SJCRH30 (cell line): ENCODE results near the gene PCLO. TPM values are rescaled to one million over a fixed set of nuclear protein-coding genes. Genes with fewer than 3 reads are reported as not detected.
A peak's percentile ranks its signal among the peaks of the same experiment; 100 is the strongest.
"Not testable (repeated sequence)": the region's sequence is repeated elsewhere in the genome, so short reads cannot be mapped to it uniquely, and the experiment has no call there.

ENCODE experiments used
- DNase-seq, 2 experiments: peaks; one replicate each; pipeline ENCODE4 v3.0.0-alpha.2; 2015 to 2020
- H3K27ac ChIP-seq: fragments of 250-450 bp; sonication (Bioruptor Pico); 2 replicates; pipeline ENCODE4 v1.5.1; 2020; ENCODE audit warnings: mild to moderate bottlenecking, moderate library complexity
- H3K27me3 ChIP-seq: fragments of 250-450 bp; sonication (Bioruptor Pico); 2 replicates; pipeline ENCODE4 v1.5.1; 2020; ENCODE audit warnings: mild to moderate bottlenecking, moderate library complexity
- H3K36me3 ChIP-seq: fragments of 250-450 bp; sonication (Bioruptor Pico); 2 replicates; pipeline ENCODE4 v1.5.1; 2020; ENCODE audit warnings: mild to moderate bottlenecking, moderate library complexity
- H3K4me1 ChIP-seq: fragments of 250-450 bp; sonication (Bioruptor Pico); 2 replicates; pipeline ENCODE4 v1.5.1; 2020; ENCODE audit warnings: mild to moderate bottlenecking, moderate library complexity
- H3K4me3 ChIP-seq: fragments of 250-450 bp; sonication (Bioruptor Pico); 2 replicates; pipeline ENCODE4 v1.5.1; 2020; ENCODE audit warnings: mild to moderate bottlenecking, moderate library complexity
- H3K9me3 ChIP-seq: fragments of 250-450 bp; sonication (Bioruptor Pico); replicated peaks from 2 replicates; pipeline ENCODE4 v1.5.1; 2020; ENCODE audit warnings: mild to moderate bottlenecking, moderate library complexity
- total RNA-seq: library from RNA; depleted of rRNA; stranded (reverse); fragments of >200 nt; shearing (Covaris generic); gene quantifications from 2 replicates; pipeline ENCODE4 v1.2.3, GENCODE V29; 2014

PCLO gene
- total RNA-seq, 1 experiment from 2014 or later: 4.2 TPM

DNA sequence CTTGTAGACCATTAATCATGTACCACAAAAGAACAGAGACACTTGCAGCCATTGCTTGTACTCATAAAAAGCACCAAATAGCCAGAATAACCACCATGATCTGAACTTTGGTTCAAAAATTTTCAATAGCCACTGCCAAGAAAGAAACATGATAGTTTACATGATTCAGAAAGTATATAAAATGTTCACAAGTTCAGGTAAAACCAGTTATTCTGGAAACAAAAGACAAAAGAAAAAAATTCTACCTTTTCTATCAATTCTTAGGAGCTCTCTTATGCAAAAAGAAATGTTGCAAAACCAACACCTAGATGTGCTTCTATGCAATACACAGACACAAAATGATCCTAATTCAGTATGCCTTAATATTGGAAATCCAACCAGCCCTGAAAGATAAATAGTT lies 108.7 kb downstream of the PCLO start:
- Histone ChIP-seq H3K27ac (no peak overlapping the region), H3K36me3 (no peaks in the 10 kb centered on the region), H3K4me3 (no peak overlapping the region), H3K27me3 (no peaks in the 10 kb centered on the region), H3K4me1 (peaks cover 3% of the 10 kb centered on the region; the same call in 1 of the 2 replicates), H3K9me3 (no peaks in the 10 kb centered on the region)
- DNase-seq: no peak

GRCh38 chr7:83040484-83040883 lies 122.2 kb downstream of the PCLO start:
- no peak for DNase-seq
- Histone ChIP-seq H3K4me1 (no peaks in the 10 kb centered on the region), H3K36me3 (no peaks in the 10 kb centered on the region), H3K27me3 (no peaks in the 10 kb centered on the region), H3K9me3 (no peaks in the 10 kb centered on the region), H3K27ac (no peak overlapping the region), H3K4me3 (no peak overlapping the region)

DNA sequence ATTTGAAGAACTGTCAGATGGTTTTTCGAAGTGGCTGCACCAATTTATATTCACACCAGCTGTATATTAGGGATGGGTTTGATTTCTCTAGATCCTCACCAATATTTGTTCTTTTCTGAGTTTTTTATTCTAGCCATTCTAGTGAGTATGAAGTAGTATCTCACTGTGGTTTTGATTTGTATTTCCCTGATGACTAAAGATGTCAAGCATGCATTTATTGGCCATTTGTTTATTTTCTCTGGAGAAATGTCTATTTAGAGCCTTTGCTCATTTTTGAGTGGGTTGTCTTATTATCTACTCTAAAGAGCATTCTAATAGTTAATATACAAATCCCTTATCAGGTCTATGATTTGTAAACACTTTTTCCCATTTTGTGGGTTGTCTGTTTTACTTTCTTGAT lies 123.9 kb downstream of the PCLO start:
- Histone ChIP-seq H3K4me1 (no peaks in the 10 kb centered on the region), H3K27ac (no peak overlapping the region), H3K9me3 (no peaks in the 10 kb centered on the region), H3K27me3 (no peaks in the 10 kb centered on the region), H3K36me3 (no peaks in the 10 kb centered on the region), H3K4me3 (no peak overlapping the region)
- DNase-seq: no peak

DNA sequence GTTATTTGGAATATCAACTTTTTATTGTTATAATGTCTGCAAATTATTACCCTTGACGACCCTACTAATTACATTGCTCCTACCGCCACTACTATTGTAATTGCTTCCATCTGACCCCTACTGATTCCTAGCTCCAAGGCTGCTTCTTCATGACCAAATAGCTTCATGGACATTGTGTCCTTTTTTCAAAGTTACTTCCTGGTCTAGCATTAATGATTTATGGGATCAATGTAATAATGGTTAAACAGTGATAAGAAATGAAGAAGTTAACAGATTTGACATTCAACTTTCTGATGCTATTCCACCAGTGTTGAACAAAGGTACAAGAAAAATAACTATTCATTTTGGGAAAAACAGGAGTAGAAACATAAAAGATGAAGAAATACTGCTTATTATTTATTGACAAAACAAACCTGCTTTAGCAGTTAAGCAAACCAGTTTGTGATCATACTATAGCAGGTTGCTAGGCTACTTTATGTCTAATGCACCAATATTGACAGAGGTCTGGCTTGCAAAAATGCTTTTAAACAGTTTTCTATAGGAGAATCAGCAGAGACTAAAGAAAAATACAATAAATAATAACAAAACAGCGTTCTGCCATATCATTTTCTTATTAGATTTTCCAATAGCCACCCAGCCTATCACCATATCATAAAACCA lies 125.8 kb downstream of the PCLO start:
- no peak for DNase-seq
- Histone ChIP-seq H3K4me1 (no peaks in the 10 kb centered on the region), H3K27ac (no peak overlapping the region), H3K36me3 (no peaks in the 10 kb centered on the region), H3K27me3 (no peaks in the 10 kb centered on the region), H3K9me3 (no peaks in the 10 kb centered on the region), H3K4me3 (no peak overlapping the region)

DNA sequence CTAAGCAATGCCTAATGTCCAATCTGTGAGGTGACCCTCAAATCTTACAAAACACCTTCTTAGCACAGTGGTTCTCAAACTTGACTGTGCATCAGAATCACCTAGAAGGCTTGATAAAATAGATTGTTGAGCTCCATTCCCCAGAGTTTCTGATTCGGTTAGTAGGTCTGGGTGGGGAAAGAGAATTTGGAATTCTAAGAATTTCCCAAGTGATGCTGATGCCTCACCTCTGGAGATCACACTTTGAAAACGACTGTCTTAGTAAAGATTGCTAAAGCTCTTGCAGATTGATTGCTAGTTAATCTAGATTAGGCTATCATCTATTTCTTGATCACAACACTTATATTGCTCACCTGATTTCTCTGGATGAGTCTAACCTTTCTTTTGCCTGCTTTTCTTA lies 126.6 kb downstream of the PCLO start:
- no peak overlapping the region for H3K4me3 ChIP-seq

DNA sequence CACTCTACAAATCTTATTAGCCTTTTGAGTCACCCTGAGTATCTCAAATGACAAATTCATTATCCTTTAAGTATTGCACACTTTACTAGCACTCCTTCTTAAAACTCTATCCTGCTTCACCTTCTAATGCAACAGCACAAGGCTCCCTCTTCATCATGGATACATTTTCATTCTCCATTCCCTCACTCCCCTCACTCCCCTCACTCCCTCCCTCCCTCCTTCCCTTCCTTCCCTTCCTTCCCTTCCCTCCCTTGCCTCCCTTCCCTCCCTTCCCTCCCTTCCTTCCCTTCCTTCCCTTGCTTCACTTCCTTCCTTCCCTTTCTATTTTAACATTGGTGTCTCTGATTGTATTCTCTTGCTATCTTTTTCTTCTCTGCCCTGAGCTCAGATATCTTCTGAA lies 130.5 kb downstream of the PCLO start:
- no peaks in the 10 kb centered on the region for H3K27me3 ChIP-seq
- no peaks in the 10 kb centered on the region for H3K36me3 ChIP-seq
- no peaks in the 10 kb centered on the region for H3K9me3 ChIP-seq
- H3K4me1 ChIP-seq: no peaks in the 10 kb centered on the region
- H3K4me3 ChIP-seq: no peak overlapping the region
- no peak for DNase-seq
- no peak overlapping the region for H3K27ac ChIP-seq

More for the DNA sequence above, 126.6 kb downstream of the PCLO start:
- no peak for DNase-seq
- H3K36me3 ChIP-seq: no peaks in the 10 kb centered on the region
- H3K27ac ChIP-seq: no peak overlapping the region
- H3K27me3 ChIP-seq: no peaks in the 10 kb centered on the region
- H3K4me1 ChIP-seq: no peaks in the 10 kb centered on the region
- no peaks in the 10 kb centered on the region for H3K9me3 ChIP-seq

DNA sequence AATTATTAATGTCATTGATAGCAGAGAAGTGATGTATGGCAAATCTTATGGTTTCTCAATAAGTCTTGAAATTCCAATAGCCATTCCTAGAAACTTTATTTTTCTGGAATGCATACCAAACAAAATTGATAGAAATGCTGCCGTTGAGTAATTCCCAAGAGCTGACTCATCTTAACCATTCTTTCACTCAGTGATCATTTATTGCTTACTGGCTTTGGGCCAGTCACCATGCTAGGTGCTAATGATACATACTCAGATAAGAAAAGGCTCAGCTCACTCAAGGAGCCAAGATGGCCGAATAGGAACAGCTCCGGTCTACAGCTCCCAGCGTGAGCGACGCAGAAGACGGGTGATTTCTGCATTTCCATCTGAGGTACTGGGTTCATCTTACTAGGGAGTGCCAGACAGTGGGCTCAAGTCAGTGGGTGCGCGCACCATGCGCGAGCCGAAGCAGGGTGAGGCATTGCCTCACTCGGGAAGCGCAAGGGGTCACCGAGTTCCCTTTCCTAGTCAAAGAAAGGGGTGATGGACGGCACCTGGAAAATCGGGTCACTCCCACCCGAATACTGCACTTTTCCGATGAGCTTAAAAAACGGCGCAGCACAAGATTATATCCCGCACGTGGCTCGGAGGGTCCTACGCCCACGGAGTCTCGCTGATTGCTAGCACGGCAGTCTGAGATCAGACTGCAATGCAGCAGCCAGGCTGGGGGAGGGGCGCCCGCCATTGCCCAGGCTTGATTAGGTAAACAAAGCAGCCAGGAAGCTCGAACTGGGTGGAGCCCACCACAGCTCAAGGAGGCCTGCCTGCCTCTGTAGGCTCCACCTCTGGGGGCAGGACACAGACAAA lies 138.6 kb downstream of the PCLO start:
- H3K4me1 ChIP-seq, H3K4me3 ChIP-seq, H3K36me3 ChIP-seq, DNase-seq, H3K27me3 ChIP-seq, H3K9me3 ChIP-seq, H3K27ac ChIP-seq: not testable (repeated sequence)

DNA sequence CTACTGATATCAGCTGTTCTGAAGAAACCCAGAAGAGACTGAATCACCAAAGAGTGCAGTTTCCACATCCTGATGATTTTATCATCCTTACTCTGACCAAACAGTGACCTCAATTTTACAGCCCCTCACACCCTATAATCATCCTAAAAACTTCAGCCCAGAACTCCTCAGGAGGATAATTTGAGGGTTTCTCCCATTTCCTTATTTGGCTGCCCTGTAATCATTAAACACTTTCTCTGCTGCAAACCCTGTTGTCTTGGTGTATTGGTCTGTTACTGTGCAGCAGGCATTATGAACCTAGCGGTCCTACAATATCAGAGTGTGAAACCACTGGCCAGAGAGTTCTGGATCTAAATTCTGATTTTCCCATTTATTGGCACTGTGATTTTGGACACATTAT lies 141.7 kb downstream of the PCLO start:
- Histone ChIP-seq H3K4me3 (no peak overlapping the region), H3K36me3 (no peaks in the 10 kb centered on the region)
- DNase-seq: no peak

DNA sequence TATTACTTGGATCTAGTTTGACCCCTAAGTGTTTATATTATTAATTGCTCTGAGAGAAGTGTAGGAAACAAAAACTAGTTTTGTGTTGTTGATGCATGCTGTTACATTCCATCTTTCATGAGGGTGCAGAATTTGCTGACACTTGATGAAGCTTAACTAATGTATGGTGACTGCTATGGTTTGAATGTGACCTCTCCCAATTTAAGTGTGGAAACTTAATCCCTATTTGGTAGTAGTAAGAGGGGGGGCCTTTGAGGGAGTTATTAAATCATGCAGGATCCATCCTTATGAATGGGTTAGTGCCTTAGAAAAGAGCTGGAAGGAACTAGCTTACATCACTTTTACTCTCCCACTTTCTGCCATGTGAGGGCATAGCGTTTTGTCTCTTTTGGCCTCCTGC lies 142.5 kb downstream of the PCLO start:
- Histone ChIP-seq H3K27me3 (no peaks in the 10 kb centered on the region), H3K4me1 (no peaks in the 10 kb centered on the region), H3K4me3 (no peak overlapping the region), H3K36me3 (no peaks in the 10 kb centered on the region), H3K9me3 (peaks cover 10% of the 10 kb centered on the region; the same call in 1 of the 2 replicates), H3K27ac (no peak overlapping the region)
- DNase-seq: no peak

More for the DNA sequence above, 141.7 kb downstream of the PCLO start:
- H3K4me1 ChIP-seq: no peaks in the 10 kb centered on the region
- peaks cover 10% of the 10 kb centered on the region; the same call in 1 of the 2 replicates for H3K9me3 ChIP-seq
- no peaks in the 10 kb centered on the region for H3K27me3 ChIP-seq
- no peak overlapping the region for H3K27ac ChIP-seq

DNA sequence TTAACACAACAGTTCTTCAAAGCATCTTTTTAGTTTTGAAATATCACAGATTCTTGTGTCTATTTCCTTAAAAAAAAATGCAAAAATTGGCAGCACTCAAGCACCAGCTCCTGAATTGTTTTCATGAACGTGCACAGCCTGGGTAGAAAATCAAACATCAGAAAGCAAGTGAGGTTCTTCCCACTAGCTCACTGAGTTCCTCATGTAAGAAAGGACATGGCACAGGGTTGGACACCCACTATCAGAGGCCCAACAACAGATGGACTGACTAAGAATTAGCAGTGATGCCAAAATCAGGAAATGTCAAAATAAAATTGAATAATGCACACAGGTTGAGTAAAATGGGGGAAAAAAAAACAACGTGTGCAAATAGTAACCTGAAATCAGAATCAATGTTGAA lies 146.8 kb downstream of the PCLO start:
- peaks cover 3% of the 10 kb centered on the region; the same call in 1 of the 2 replicates for H3K9me3 ChIP-seq
- DNase-seq: no peak
- H3K27me3 ChIP-seq: no peaks in the 10 kb centered on the region
- H3K36me3 ChIP-seq: no peaks in the 10 kb centered on the region
- H3K4me3 ChIP-seq: no peak overlapping the region
- H3K27ac ChIP-seq: no peak overlapping the region
- no peaks in the 10 kb centered on the region for H3K4me1 ChIP-seq

GRCh38 chr7:83014546-83014945 lies 148.1 kb downstream of the PCLO start:
- no peaks in the 10 kb centered on the region for H3K36me3 ChIP-seq
- no peaks in the 10 kb centered on the region for H3K9me3 ChIP-seq
- DNase-seq: no peak
- no peaks in the 10 kb centered on the region for H3K27me3 ChIP-seq
- no peak overlapping the region for H3K27ac ChIP-seq
- no peaks in the 10 kb centered on the region for H3K4me1 ChIP-seq
- H3K4me3 ChIP-seq: no peak overlapping the region

GRCh38 chr7:83011954-83012353 lies 150.7 kb downstream of the PCLO start:
- H3K9me3 ChIP-seq: no peaks in the 10 kb centered on the region
- H3K27me3 ChIP-seq: no peaks in the 10 kb centered on the region
- H3K27ac ChIP-seq: no peak overlapping the region
- H3K4me3 ChIP-seq: no peak overlapping the region
- DNase-seq: no peak
- no peaks in the 10 kb centered on the region for H3K4me1 ChIP-seq
- no peaks in the 10 kb centered on the region for H3K36me3 ChIP-seq

DNA sequence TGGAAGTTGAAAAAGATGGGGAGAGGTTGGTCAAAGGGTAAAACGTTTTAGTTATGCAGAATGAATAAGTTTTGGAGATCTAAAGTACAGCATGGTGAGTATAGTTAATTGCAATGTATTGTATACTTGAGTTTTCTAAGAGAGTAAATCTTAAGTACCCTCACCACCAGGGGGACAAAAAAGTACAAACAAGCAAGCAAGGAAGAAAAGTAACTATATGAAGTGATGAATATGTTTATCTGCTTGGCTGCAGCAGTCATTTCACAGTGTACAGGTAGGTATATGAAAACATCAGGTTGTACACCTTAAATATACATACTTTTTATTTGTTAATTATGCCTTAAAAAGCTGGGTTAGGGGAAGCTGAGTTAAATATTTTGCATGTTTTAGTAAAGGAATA lies 157.3 kb downstream of the PCLO start:
- DNase-seq: peak in 1 of 2 experiments; percentile 15
- H3K27me3 ChIP-seq: no peaks in the 10 kb centered on the region
- no peak overlapping the region for H3K4me3 ChIP-seq
- H3K36me3 ChIP-seq: no peaks in the 10 kb centered on the region
- H3K4me1 ChIP-seq: 0 out of 2 replicates have a peak, but pooled peaks cover 2% of the 10 kb centered on the region
- peaks cover 3% of the 10 kb centered on the region; the same call in 1 of the 2 replicates for H3K9me3 ChIP-seq
- H3K27ac ChIP-seq: no peak overlapping the region

- H3K4me3 ChIP-seq: no peak overlapping the region
- no peak for DNase-seq
- H3K27ac ChIP-seq: no peak overlapping the region
- no peaks in the 10 kb centered on the region for H3K36me3 ChIP-seq
- H3K9me3 ChIP-seq: peaks cover 3% of the 10 kb centered on the region; the same call in 1 of the 2 replicates
- 0 out of 2 replicates have a peak, but pooled peaks cover 2% of the 10 kb centered on the region for H3K4me1 ChIP-seq
- H3K27me3 ChIP-seq: no peaks in the 10 kb centered on the region
Measured at GRCh38 chr7:83001362-83002040, 161.2 kb downstream of the PCLO start.

GRCh38 chr7:82998436-82998835 lies 164.2 kb downstream of the PCLO start:
- H3K27me3 ChIP-seq: no peaks in the 10 kb centered on the region
- no peaks in the 10 kb centered on the region for H3K4me1 ChIP-seq
- H3K27ac ChIP-seq: no peak overlapping the region
- no peaks in the 10 kb centered on the region for H3K9me3 ChIP-seq
- H3K36me3 ChIP-seq: no peaks in the 10 kb centered on the region
- no peak overlapping the region for H3K4me3 ChIP-seq
- DNase-seq: no peak
